ENCODE data around the gene MYH16.
"Not testable (repeated sequence)": the region's sequence is repeated elsewhere in the genome, so short reads cannot be mapped to it uniquely, and the experiment has no call there.

The MYH16 gene

DNA sequence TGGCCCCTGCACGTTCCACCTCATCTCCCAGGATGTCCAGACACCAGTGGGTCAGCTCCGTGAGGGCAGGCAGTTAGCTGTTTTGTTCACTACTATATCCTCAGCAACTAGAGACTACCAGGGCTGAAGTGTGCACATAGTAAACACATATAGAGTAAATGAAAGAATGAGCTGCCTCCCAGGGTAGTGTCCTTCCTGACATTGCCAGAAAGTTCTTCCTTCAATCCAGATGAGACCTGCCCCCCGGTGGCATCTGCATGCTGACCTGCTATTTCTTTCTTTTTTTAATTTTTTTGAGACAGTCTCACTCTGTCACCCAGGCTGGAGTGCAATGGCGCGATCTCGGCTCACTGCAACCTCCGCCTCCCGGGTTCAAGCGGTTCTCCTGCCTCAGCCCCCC lies 39.1 kb downstream of the MYH16 start:
- TF ChIP-seq CTCF (IDR thresholded peaks at IDR 0.05; ENCODE audit: low read depth, low read length) = no peak
- H3K4me3 ChIP-seq (replicated peaks in 1 of 2; ENCODE audit: low read depth in 2 of 2, low read length in 2 of 2) = no peak overlapping the region
- no peak for DNase-seq (ENCODE audit: low read depth in 2 of 2)

DNA sequence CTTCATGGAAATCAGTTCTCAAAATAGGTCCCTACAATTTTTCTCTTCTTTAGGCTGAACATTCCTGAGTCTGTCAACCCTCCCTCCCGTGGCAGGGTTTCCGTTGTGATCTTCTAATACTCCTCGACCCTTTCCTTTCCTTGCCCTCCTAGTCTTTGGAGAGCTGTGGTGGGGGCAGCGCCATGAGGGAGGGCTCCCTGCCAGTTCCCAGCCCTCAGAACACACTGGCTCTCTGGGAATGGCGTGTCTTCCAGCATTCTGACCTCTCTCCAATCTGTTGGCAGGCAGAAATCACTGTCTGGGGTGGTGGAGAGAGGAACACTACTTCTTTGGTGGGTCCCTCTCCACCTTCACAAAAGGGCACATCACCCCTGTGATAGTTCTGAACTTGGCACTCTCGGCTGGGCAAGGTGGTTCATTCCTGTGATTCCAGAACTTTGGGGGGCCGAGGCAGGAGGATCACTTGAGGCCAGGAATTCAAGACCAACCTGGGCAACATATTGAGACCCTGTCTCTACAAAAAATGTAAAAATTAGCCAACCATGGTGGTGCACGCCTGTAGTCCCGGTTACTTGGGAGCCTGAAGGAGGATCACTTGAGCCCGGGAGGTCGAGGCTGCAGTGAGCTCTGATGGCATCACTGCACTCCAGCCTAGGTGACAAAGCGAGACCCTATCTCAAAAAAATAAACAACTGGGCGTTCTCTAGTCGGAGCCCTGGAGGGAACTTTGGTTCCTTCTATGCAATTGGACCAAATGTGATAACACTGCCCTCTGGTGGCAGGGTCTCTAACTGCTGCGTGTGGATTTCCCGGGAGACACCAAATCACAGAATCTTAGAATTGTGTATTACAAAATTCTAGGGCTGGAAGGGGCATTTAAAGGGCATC lies 39.9 kb downstream of the MYH16 start:
- H3K4me3 ChIP-seq (replicated peaks in 1 of 2; ENCODE audit: low read depth in 2 of 2, low read length in 2 of 2) = no peak overlapping the region
- TF ChIP-seq CTCF (IDR thresholded peaks at IDR 0.05; ENCODE audit: low read depth, low read length) = peak; percentile 87
- peak; percentile 70 to 77 for DNase-seq (ENCODE audit: low read depth in 2 of 2)

GRCh38 chr7:99313204-99313573 lies 40.5 kb downstream of the MYH16 start:
- no peak overlapping the region for H3K4me3 ChIP-seq (replicated peaks in 1 of 2; ENCODE audit: low read depth in 2 of 2, low read length in 2 of 2)
- no peak for TF ChIP-seq CTCF (IDR thresholded peaks at IDR 0.05; ENCODE audit: low read depth, low read length)

DNA sequence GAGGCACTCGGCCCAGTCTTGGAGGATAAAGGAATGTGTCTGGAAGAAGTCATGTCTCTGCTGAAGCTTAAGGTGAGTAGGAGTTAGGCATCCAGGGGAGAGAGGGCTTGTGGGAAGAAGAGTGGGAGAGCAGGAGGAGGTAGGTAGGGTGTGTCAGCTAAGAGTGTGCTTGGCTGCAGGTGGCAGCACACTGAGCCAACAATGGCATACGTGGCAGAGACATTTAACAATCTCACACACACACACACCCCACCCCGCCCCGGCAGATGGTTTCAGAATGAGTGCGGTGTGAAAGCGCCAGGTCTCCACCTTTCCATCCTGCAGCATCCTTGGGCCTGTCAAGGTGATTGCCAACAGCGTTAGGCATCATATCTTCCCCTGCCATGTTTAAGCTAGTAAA lies 41.9 kb downstream of the MYH16 start:
- DNase-seq (ENCODE audit: low read depth in 2 of 2) = no peak
- H3K4me3 ChIP-seq (replicated peaks in 1 of 2; ENCODE audit: low read depth in 2 of 2, low read length in 2 of 2) = no peak overlapping the region
- no peak for TF ChIP-seq CTCF (IDR thresholded peaks at IDR 0.05; ENCODE audit: low read depth, low read length)

More at GRCh38 chr7:99313204-99313573, 40.5 kb downstream of the MYH16 start:
- DNase-seq (ENCODE audit: low read depth in 2 of 2) = no peak

GRCh38 chr7:99320371-99320770 lies 47.7 kb downstream of the MYH16 start:
- DNase-seq (ENCODE audit: low read depth in 2 of 2) = no peak
- TF ChIP-seq CTCF (IDR thresholded peaks at IDR 0.05; ENCODE audit: low read depth, low read length) = no peak

DNA sequence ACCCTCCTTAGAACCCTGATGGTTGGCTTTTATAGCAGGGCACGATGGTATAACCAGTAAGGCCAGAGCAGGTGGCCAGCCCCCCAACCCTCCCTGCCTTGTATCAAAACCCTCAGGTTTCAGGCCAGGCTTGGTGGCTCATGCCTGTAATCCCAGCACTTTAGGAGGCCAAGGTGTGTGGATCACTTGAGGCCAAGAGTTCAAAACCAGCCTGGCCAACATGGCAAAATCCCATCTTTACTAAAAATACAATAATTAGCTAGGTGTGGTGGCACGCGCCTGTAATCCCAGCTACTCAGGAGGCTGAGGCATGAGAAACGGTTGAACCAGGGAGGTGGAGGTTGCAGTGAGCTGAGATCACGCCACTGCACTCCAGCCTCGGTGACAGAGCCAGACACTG lies 50.0 kb downstream of the MYH16 start:
- H3K4me3 ChIP-seq (replicated peaks in 1 of 2; ENCODE audit: low read depth in 2 of 2, low read length in 2 of 2); DNase-seq (ENCODE audit: low read depth in 2 of 2): not testable (repeated sequence)

More at GRCh38 chr7:99320371-99320770, 47.7 kb downstream of the MYH16 start:
- H3K4me3 ChIP-seq (replicated peaks in 1 of 2; ENCODE audit: low read depth in 2 of 2, low read length in 2 of 2) = no peak overlapping the region

DNA sequence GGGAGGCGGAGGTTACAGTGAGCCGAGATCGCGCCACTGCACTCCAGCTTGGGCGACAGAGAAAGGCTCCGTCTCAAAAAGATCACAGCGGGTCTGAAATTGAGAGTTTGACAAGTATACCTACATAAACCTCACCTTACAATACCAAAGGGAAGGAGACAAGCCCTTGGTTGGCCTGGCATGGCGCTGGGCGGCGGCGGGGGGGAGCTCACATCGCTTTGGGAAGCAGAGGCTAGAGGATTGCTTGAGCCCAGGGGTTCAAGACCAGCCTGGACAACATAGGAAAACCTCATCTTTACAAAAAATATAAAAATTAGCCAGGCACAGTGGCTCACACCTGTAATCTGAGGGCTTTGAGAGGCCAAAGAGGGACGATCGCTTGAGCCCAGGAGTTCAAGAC lies 51.9 kb downstream of the MYH16 start:
- DNase-seq (ENCODE audit: low read depth in 2 of 2) = no peak
- no peak for TF ChIP-seq CTCF (IDR thresholded peaks at IDR 0.05; ENCODE audit: low read depth, low read length)
- H3K4me3 ChIP-seq (replicated peaks in 1 of 2; ENCODE audit: low read depth in 2 of 2, low read length in 2 of 2) = no peak overlapping the region
